Amniotic stem cell (primary cell): Measurements from ENCODE around the gene ZIC4.

Experiments used
- DNase-seq: peaks from one replicate; lab custom pipeline; 2025; lab: John Stamatoyannopoulos, UW

The ZIC4 gene

DNA sequence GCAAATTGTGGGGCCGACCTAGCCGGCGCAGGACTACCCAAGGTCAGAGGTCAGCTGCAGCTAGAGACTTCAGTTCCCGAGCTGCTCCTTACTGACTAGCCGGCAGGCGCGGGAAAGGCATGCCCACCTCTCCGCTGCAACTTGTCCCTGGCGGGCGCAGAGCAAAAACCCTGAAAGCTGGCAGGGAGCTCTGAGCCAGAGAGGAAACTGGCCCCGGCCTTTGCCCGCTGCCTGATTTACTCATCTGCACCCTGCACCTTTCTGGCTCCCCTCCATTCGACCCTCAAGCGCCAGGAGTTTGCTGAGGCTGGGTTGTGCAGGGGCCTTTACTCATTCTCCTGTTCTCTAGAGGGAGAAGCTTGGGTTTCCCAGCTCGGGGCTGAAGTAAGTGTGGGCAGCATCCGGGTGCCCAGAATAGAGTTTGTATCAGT lies 1.5 kb downstream of the ZIC4 start:
- DNase-seq, result no peak

DNA sequence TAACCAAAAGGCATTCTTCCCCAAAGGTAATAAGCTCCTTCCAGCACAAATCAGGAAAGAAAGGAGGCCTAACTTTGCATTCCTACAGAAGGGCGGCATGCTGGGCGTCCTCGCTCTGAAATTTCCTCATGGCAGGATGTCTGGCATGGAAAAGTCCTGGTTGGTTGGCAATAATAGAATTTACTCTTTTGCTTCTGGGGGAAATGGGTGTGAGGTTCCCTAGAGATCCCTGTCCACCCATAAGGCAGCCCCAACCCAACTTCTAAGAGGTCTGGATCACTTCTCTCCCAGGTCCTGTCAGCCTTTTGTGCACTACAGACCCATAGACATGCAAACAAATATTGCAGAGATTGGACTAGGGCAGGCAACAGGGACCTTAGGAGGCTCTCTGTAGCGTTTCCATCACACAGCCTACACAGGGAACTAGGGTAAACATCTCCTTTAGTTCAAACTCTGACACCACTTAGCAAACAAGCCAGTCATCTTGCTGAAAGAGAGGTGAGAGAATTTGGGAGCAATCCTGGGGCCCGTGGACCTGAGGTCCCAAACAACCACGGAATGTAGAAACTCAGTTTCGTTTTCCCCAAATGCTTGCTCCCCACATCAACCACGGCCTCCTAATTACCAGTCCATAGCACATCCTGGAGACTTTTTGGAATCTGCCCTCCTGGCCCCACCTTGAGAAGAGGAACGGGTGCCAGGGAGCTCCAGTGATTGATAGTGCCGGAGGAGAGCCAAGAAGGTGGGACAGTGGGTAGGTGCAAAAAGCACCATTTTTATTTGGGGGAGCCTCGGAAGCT lies 2.1 kb downstream of the ZIC4 start:
- DNase-seq, result no peak

DNA sequence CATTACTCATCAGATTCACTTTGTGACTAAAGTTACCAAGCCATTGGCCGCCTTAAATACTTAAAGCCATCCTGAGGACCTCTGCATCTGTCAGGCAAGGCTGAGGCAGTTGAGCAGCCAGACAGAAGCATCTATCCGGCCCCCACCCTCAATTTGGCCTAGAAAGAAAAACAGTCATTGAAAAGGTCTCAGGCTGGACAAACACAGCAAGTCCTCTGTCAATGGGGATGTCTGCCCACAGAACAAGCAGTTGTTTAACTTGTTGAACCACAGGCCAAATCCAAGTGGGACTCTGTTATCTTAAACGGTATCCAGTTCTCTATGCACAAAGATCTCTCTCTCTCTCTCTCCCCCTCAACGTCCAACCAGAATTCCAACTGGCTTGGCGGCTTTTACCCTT lies 2.8 kb downstream of the ZIC4 start:
- no peak for DNase-seq

DNA sequence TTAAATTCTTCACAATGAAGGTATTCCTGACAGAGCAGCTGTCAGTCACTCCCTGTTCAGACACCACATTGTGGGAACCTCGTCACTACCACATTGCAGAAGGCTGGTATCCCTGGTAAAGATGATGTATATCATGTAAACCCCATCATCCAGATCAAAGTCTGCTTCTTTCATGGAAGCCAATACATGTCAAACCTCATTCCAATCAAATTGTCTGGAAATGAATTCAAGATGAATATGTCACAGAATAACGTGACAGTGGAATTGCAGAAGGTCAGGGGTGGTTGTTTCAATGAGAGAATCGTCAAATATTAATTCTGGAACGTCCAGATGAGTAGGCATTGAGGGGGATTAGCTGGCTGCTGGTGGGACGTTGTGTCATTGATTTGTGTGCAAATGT lies 4.2 kb downstream of the ZIC4 start:
- DNase-seq, result no peak

DNA sequence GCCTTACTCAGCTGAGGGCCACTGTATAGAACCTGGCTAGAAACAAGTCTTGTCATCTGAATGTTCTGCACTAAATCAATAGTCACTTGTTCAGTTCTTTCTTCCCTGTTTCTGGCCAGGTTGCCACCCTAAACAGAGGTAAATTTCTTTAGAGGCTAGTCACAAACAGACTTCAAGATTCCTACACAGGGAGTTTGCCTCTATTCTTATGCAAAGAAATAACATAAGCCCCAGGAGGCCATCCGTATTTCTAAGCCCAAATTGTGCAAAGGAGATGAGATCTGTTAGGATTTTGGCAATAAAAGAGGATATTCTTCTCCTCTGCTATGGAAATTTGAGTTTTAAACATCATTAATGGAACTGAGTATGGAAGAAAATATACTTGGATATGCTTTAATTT lies 4.9 kb downstream of the ZIC4 start:
- DNase-seq, result no peak

DNA sequence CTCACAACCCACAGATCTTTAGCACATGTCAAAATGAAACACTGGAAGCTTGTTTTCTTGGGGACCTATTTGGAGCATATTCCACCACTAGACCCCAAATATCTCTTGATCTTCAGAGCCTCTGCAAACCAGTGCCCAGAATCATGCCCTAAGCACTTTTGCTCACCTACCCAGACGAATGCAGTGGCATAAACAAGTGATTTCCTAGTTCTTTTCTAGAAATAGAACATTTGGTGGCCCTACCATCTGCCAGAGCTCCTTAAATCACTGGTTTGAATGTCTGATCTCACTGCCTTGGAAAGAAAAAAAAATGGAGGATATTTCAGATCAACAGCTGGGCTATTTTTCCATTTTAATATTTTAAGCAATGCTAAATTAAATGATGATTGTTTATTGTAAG lies 5.3 kb downstream of the ZIC4 start:
- DNase-seq, result no peak

DNA sequence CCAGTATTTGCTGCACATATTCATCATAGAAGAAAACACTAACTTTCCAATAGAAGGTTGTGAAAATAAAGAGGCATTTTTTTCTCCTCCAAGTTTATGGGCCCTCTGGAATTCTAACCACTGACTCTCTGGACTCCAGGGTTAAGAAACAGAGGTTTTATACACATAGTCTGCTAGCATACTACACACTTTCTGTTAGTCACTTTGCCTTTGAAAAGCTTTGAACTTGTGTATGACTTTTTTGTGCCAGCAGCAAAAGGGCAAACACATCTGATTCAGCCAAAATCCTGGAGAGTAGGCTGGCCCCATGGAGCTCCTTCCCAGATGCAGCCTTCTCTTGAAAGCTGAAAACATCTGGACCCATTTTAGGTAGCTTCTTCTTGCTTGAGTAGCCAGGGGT lies 6.2 kb downstream of the ZIC4 start:
- DNase-seq, result no peak

DNA sequence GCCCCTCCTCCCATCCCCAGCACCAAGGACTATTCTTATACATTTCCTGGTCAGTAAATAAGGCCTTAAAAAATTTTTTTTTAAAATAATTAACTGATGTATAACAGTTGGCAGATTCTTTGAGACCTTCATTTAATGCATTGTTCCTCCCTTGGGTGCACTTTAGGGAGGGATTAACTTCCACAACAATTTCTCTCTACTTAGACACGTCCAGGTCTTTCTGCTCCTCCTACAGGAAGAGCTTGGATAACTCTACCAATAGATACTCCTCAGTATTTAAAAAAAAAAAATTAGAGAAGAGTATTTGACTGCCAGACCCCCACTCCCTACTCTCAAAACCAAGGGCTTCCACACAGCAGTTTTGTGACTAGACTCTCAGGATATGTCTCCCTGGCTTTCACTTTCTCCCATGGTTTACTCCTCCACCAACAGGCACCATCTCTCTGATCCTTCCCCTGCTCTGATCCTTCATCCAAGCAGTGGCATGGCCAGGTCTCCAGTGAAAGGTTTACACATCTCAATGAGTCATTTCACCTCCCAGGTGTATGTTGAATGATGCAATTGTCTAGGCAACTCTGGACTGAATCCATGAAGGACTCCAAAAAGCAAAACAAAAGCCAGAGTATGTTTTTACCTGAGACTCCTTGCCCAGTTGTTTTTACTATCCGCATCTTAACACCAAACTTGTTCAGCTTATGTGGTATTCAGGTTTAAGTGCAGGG lies 7.4 kb downstream of the ZIC4 start:
- DNase-seq, result no peak

DNA sequence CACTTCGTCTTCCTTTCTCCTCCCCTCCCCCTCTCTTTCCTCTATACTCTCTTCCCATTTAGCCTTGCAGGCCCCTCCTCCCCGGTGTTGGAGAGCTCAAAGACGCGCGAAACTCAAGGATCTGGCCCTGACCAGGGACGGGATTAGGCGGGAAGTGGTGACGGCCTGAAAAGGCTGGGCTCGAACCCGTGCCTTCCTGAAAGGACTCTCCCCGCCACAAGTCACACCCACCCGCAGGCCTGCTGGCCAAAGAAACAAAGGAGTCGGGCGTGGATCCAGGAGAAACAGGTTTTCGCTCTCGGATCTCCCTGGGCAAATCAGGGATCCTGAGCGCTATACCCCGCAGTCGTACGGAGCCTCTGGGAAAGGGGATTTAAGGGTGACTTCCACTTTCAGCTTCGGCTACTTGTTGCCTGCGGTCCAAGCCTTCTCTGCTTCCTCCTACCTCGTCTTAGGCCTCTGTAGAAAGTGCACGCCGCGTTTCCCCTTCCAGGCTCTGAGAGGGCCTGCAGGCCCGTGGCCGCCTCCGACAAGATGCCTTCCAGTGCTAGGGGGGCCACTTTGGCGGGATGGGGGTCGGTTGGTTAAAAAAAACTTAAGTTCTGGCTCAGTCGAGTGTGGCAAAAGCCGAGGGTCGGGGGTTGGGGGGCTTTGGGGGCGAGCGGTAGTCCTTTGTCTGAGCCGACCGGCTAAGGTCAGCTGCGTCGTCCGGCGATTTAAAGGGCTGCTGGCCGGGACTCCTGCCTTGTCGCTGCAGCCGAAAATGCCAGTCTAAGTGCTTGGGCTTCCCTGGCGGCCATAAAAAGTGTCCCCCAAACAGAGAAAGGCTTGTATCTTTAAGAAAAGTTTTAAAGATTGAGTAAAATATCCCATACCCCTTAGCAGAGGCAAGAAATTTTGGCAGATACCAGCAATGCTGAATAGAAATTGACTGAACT lies 8.2 kb downstream of the ZIC4 start:
- DNase-seq, result no peak

DNA sequence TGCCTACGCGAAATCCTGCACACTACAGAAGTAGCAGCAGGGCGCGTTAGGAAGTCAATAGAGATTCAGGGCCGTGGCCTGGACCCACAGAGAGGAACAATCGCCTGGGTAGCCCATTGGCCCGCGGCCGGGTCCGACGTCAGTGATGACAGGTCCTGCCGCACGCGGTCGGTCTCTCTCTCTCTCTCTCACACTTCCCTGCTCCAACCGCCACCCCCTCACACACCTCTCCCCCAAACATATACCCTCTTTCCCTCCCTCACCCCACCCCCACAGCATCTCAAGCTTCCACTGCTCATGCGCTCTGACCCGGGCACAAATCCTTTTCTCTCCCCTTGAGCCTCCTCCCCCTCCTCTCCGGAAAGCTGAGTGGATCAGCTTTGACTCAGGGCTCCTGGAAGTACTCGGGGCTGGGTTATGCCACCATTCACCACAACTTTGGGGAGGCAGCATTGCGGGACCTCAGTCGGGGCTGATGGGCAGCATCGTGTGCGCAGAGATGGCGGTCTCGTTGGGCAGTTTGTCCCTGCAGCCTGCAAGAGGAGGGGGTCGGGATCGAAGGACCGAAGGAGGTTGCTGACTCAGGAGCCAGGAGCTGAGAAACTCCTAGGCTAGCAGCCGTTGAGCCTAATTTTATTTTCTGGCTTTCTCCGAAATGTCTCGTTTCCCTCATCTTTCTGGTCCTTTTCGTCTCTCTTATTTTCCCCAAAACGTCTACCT lies 9.0 kb downstream of the ZIC4 start:
- no peak for DNase-seq

DNA sequence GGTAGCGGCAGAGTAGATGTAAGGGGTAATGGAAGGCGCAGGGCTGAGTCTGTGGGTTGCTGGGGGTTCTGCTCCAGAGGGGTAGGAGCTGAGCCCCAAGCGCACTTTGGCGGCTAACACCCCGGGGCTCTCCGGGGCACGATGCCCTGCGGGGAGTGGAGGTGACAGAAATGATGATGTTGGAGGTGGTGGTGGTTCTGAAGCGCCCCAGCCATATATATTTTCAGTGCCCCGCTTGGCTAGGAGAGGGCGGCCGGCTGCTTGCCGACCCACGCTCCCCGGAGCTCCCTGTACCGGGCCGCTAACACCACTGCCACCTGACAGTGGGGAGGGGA lies 9.7 kb downstream of the ZIC4 start:
- DNase-seq, result no peak

DNA sequence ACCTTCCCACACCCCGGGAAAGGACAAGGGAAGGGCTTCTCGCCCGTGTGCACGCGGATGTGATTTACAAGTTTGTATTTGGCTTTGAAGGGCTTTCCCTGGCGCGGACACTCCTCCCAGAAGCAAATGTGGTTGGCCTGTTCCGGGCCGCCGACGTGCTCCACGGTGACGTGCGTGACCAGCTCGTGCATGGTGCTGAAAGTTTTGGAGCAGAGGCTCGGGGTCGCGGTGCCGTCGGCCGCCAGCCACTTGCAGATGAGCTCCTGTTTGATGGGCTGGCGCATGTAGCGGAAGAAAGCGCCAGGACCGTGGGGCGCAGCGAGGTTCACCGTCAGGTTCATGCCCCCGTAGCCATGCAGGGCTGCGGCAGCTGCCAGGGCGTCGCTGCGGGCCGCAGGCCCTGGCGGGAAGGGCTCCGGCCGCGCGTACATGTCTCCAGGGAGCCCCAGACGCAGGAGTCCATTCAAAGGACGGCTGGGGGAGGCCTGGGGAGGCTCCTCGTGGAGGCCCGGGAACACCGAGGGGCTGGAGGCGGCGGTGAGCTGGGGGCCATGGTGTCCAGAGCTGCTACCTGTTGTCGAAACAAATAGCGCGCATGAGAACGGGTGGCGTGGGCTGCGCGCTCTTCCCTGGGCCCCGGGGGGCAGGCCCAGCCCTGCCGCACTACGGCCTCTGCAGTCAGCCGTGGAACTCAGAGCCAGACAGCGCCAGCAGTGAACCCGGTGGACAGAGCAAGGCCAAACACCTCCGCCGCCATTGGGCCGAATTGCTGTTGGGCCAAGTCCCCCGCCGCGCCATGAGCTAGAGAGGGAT lies 10.2 kb downstream of the ZIC4 start:
- DNase-seq, result no peak

DNA sequence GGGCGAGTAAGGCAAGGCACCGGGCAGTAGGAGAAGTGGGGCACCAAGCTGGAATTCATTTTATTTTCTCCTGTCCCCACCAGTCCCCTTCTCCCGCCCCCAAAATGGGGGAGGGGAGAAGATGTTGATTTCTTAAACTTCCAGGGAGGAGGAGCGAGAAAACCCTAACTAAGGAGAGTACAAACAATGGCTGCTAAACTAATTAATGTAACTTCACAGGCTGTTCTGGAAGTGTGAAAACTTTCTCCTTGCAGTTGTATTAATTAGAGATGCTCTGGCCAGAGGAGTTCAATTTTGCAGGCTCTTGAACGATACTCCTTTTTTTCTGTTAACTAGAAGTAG lies 11.5 kb downstream of the ZIC4 start:
- no peak for DNase-seq

DNA sequence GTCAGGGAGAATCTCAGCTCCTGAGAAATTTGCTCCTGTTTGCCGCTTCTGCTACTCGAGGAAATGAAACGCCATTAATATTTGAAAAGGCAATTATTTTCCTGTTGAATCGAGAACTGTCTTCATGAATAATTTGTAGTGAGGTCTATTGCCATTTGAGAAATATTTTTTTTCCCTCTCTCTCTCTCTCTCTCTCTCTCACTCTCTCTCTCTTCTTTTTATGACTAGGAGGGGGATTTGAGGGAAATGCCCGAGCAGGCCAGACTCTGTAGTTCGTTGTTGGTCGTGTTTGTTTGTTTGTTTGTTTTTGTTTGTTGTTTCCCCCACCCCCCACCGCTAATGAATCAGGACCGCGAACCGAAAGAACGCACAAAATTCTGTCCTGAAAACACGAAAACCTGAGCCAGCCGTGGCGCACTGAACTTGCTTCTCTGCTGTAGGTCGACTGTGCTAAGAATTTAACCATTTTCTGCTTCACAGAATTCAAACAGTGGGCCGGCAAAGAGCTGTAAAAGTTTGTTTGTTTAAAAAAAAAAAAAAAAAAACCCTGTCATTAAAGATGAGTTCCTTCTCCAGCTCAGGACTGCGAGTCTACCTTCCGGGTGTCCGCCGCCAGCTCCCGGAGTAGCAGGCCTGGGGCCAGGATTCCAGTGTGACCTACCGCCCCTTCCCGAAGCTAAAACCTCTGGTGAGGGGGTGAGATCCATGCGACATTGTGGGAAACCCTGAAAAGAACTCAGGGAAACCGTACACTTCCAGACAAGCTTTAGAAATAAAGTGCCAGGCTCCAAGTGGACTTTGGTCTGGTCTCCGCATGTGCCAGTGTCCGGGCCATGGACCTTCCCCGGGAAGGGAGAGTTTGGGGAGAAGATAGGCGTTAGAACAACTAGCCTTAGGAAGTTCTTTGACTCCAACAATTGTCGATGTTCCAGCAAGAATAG lies 12.1 kb downstream of the ZIC4 start:
- no peak for DNase-seq

DNA sequence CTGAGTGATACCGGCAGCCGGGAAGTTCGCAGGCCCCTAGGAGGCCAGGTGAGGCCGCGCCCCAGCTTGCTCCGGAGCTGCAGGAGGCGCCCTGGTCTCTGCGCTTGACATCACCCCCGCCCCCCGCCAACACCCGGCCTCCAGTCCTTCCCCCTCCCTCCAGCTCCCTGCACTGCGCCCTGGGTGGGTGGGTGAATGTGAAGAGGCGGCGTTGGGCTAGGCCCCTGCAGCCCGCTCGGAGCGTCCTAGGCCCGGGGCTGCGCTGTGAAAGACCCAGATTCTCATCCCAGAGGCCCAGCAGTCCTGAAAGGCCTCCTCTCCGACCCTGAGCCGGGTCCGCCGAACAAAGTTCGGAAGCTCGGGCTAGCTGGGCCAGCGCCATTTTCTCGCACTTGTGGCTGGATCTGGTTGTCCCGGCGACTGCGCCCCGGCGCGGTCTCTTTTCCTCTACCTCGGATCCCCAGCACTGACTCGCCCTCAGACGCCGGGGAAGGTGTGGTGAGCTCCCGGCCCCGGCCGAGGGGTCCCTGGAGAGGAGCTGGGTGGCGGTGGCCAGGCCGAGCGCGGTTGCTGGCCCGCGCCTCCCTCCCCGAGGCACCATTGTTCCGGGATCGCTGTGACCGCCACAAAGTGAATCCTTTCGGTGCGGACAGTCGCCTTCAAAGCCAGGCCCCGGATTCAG lies 12.9 kb downstream of the ZIC4 start:
- DNase-seq, result no peak

DNA sequence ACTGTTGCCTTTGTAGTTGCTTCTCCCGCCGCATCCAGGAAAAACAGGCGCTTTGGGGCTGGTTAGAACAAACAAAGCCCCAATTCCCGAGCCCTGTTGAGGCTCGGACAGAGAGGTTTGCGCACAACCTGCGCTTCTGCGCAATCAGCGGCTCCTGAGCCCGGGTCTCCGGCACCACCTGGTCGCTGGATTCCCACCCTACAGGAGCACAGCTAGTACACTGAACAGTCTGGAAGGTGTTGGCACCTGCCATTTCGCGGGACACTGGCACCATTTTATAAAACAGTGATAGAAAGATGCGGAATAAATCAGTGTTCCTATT lies 13.8 kb downstream of the ZIC4 start:
- DNase-seq, result no peak

DNA sequence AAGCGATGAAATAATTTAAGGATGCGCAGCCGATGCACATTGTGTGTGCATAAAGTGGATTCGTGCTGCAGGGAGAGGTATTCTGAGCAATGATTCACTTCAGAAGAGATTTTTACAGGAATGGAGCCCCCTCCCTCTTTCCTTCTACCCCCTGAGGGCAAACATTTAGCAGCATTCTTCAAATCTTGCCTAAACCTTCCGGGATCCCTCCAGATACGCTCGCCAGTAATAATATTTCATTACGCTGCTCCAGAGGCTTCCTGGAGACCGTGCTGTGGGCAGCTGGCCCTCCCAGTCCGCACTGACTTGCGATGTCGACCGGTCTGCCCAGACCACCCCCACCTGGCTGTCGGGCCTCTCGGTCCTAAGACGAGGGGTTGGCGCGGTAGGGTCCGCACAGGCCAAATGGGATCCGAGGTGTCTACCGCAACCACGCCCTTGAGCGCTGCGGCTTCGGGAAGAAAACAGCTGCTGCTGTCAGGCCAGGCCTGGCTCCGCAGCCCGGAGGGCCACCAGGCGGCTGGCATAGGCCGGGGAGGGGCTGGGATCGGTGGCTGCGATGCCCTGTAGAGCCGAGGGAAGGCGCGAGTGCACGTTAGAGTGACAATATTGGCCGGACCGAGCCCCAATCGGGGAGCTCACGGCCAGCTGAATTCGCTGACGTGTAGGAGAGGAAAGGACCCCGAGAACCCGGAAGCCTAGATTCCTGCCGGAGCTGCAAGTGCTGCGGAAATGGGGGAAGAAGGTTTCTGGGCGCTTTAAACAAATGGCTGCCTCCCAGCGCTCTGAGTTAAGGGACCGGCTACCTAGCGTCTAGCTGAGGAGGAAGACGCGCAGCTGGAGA lies 14.3 kb downstream of the ZIC4 start:
- DNase-seq, result no peak
